IMR-90 (cell line): ENCODE measurements around the gene ZKSCAN1. TPM values are rescaled to one million over a fixed set of nuclear protein-coding genes. Genes with fewer than 3 reads are reported as not detected.

Experiments
- ATAC-seq: fragments of 200-7000 bp; cut with Tn5 transposase; 2 replicates; pipeline ENCODE4 v1.9.1; 2020; ENCODE audit warnings: low read depth, mild to moderate bottlenecking, moderate library complexity
- BruUV-seq: library from RNA; stranded (reverse); fragments of 400-500 nt; replicated peaks from 2 replicates; lab custom pipeline; 2021; lab: Mats Ljungman, UMichigan
- CTCF ChIA-PET: fragments of 300-600 bp; formaldehyde crosslinking; extraction: SDS; loops from one replicate; lab custom pipeline; 2021; ENCODE audit warnings: antibody characterized with exemption; lab: Yijun Ruan, JAX
- POLR2A ChIA-PET: fragments of 300-600 bp; sonication (Branson Sonifier 250); formaldehyde crosslinking; loops from one replicate; lab custom pipeline; 2022; ENCODE audit warnings: antibody characterized with exemption; ENCODE audit not compliant: unreplicated experiment; lab: Charles Lee
- DNase-seq: peaks from one replicate; pipeline ENCODE4 v3.0.0; 2013
- H2AFZ ChIP-seq: replicated peaks from 2 replicates; pipeline ENCODE3; 2013; ENCODE audit warnings: low read length, mild to moderate bottlenecking; ENCODE audit not compliant: poor library complexity
- H2AK5ac ChIP-seq: 2 replicates; pipeline ENCODE4 v1.6.1; 2013; ENCODE audit warnings: low read depth, low read length, inconsistent platforms
- H2AK9ac ChIP-seq: replicated peaks from 2 replicates; pipeline ENCODE3; 2013; ENCODE audit warnings: mild to moderate bottlenecking, low read depth, low read length, moderate library complexity; ENCODE audit not compliant: poor library complexity
- H2BK120ac ChIP-seq: 2 replicates; pipeline ENCODE4 v1.6.1; 2013; ENCODE audit warnings: low read depth, low read length, inconsistent platforms
- H2BK15ac ChIP-seq: 3 replicates; pipeline ENCODE4 v1.6.1; 2013; ENCODE audit warnings: low read depth, low read length, inconsistent platforms
- H2BK20ac ChIP-seq: 2 replicates; pipeline ENCODE4 v1.6.1; 2013; ENCODE audit warnings: low read depth, mild to moderate bottlenecking, inconsistent platforms, low read length, moderate library complexity
- H2BK5ac ChIP-seq: 2 replicates; pipeline ENCODE4 v1.6.1; 2013; ENCODE audit warnings: mild to moderate bottlenecking, low read depth, low read length, inconsistent platforms; ENCODE audit not compliant: poor library complexity, severe bottlenecking
- H3K14ac ChIP-seq: replicated peaks from 2 replicates; pipeline ENCODE4 v1.6.1; 2013; ENCODE audit warnings: low read depth, low read length, inconsistent platforms
- H3K18ac ChIP-seq: 2 replicates; pipeline ENCODE4 v1.6.1; 2013; ENCODE audit warnings: low read depth, low read length, control low read depth
- H3K23ac ChIP-seq: 2 replicates; pipeline ENCODE4 v1.6.1; 2013; ENCODE audit warnings: low read depth, low read length, inconsistent platforms
- H3K27ac ChIP-seq: 2 replicates; pipeline ENCODE4 v1.5.1; 2013; ENCODE audit warnings: mild to moderate bottlenecking, control low read depth, low read length; ENCODE audit not compliant: insufficient read depth
- H3K27me3 ChIP-seq: 2 replicates; pipeline ENCODE4 v1.6.1; 2013; ENCODE audit warnings: low read length; ENCODE audit not compliant: control insufficient read depth, insufficient read depth
- H3K36me3 ChIP-seq: 2 replicates; pipeline ENCODE4 v1.6.1; 2013; ENCODE audit warnings: low read length, mixed read lengths; ENCODE audit not compliant: control insufficient read depth, insufficient read depth
- H3K4ac ChIP-seq: 2 replicates; pipeline ENCODE4 v1.6.1; 2013; ENCODE audit warnings: low read depth, low read length, inconsistent platforms
- H3K4me1 ChIP-seq: 2 replicates; pipeline ENCODE4 v1.6.1; 2013; ENCODE audit warnings: low read length, mixed read lengths; ENCODE audit not compliant: control insufficient read depth, insufficient read depth
- H3K4me2 ChIP-seq: 2 replicates; pipeline ENCODE4 v1.6.1; 2013; ENCODE audit warnings: low read depth, mild to moderate bottlenecking, control low read depth, low read length, moderate library complexity
- H3K4me3 ChIP-seq: 2 replicates; pipeline ENCODE4 v1.5.1; 2013; ENCODE audit warnings: low read depth, mild to moderate bottlenecking, control low read depth, low read length, moderate library complexity; ENCODE audit not compliant: insufficient read depth
- H3K56ac ChIP-seq: 2 replicates; pipeline ENCODE4 v1.6.1; 2013; ENCODE audit warnings: low read length, inconsistent platforms; ENCODE audit not compliant: insufficient read depth; ENCODE audit errors: extremely low read depth
- H3K79me1 ChIP-seq, 2 experiments: 2 replicates each; pipeline ENCODE4 v1.6.1; 2013; ENCODE audit warnings: low read length in 2 of 2, inconsistent platforms in 1 of 2, low read depth in 1 of 2
- H3K9ac ChIP-seq: 2 replicates; pipeline ENCODE4 v1.6.1; 2013; ENCODE audit warnings: low read depth, low read length, control low read depth
- H3K9me1 ChIP-seq: 2 replicates; pipeline ENCODE4 v1.6.1; 2013; ENCODE audit warnings: low read length, inconsistent platforms; ENCODE audit not compliant: insufficient read depth
- H3K9me3 ChIP-seq: 2 replicates; pipeline ENCODE4 v1.6.1; 2013; ENCODE audit warnings: low read length; ENCODE audit not compliant: control insufficient read depth, insufficient read depth
- H4K20me1 ChIP-seq: 2 replicates; pipeline ENCODE4 v1.6.1; 2013; ENCODE audit warnings: low read length, inconsistent platforms; ENCODE audit not compliant: insufficient read depth
- H4K5ac ChIP-seq: 2 replicates; pipeline ENCODE4 v1.6.1; 2013; ENCODE audit warnings: mild to moderate bottlenecking, low read depth, low read length, control low read depth
- H4K8ac ChIP-seq, 2 experiments: 2 replicates each; pipeline ENCODE4 v1.6.1; 2013; ENCODE audit warnings: low read depth in 2 of 2, low read length in 2 of 2, control low read depth in 1 of 2, inconsistent platforms in 1 of 2
- H4K91ac ChIP-seq: 2 replicates; pipeline ENCODE4 v1.6.1; 2013; ENCODE audit warnings: low read depth, low read length, inconsistent platforms; ENCODE audit not compliant: insufficient read depth
- CEBPB ChIP-seq: IDR thresholded peaks from 2 replicates; pipeline ENCODE4 v1.6.1; 2012; ENCODE audit warnings: low read depth, low read length, improper control_type of control experiment
- CHD1 ChIP-seq: IDR thresholded peaks from 2 replicates; pipeline ENCODE4 v1.6.1; 2012; ENCODE audit warnings: low read depth, low read length, improper control_type of control experiment
- CTCF ChIP-seq: conservative IDR thresholded peaks from 2 replicates; pipeline ENCODE4 v1.5.1; 2012; ENCODE audit warnings: mild to moderate bottlenecking, low read depth, low read length, improper control_type of control experiment
- ELK1 ChIP-seq: fragments of 150-350 bp; IDR thresholded peaks from 2 replicates; pipeline ENCODE4 v1.6.1; 2016; ENCODE audit warnings: low read depth, mild to moderate bottlenecking, low read length, moderate library complexity, borderline replicate concordance
- FOS ChIP-seq: fragments of 150-350 bp; IDR thresholded peaks from 2 replicates; pipeline ENCODE4 v1.6.1; 2016; ENCODE audit warnings: low read depth, low read length
- MAFK ChIP-seq: IDR thresholded peaks from 2 replicates; pipeline ENCODE4 v1.6.1; 2012; ENCODE audit warnings: low read depth, low read length, improper control_type of control experiment
- NFE2L2 ChIP-seq: fragments of 150-350 bp; IDR thresholded peaks from 2 replicates; pipeline ENCODE4 v1.6.1; 2016; ENCODE audit warnings: low read depth, mild to moderate bottlenecking, low read length
- RCOR1 ChIP-seq: IDR thresholded peaks from 2 replicates; pipeline ENCODE4 v1.6.1; 2012; ENCODE audit warnings: mild to moderate bottlenecking, low read length, improper control_type of control experiment; ENCODE audit not compliant: insufficient replicate concordance
- RFX5 ChIP-seq: IDR thresholded peaks from 2 replicates; pipeline ENCODE4 v1.8.0; 2012; ENCODE audit warnings: low read depth, mild to moderate bottlenecking, low read length, moderate library complexity
- USF2 ChIP-seq: fragments of 150-350 bp; IDR thresholded peaks from 2 replicates; pipeline ENCODE4 v1.6.1; 2017; ENCODE audit warnings: mild to moderate bottlenecking, antibody characterized with exemption, low read length, low read depth
- WGBS, 2 experiments: methylation state at CpG; one replicate each; pipeline versions ENCODE4 v1.1.5 to v1.1.7; 2013; ENCODE audit warnings: missing lambda C conversion rate in 2 of 2; ENCODE audit not compliant: insufficient read length in 1 of 2; ENCODE audit errors: extremely low coverage in 2 of 2; 5-methylcytosine and 5-hydroxymethylcytosine counted together
- dilution Hi-C: fragments of 300-500 bp; cut with HindIII; formaldehyde crosslinking; loops from one replicate; pipeline ENCODE4 v1.14.3; 2018; ENCODE audit warnings: low sequenced_read_pairs; ENCODE audit not compliant: unreplicated experiment
- in situ Hi-C: fragments of 300-500 bp; cut with MboI; formaldehyde crosslinking; loops from 3 replicates; pipeline ENCODE4 v1.14.3; 2019; ENCODE audit warnings: low sequenced_read_pairs, inconsistent platforms, mixed read lengths
- intact Hi-C: fragments of 100-400 bp; cut with micrococcal nuclease; formaldehyde crosslinking; loops from 2 replicates; pipeline ENCODE4 v1.10.0; 2022
- polyA plus RNA-seq, 3 experiments: library from polyadenylated mRNA; depleted of rRNA; stranded (reverse); fragments of >200 nt; gene quantifications; 2 replicates each; pipeline ENCODE4 v1.2.3, GENCODE V29; 2012; ENCODE audit warnings: low replicate concordance in 1 of 3
- total RNA-seq: library from RNA; depleted of rRNA; stranded (reverse); fragments of >200 nt; gene quantifications from 2 replicates; pipeline ENCODE4 v1.2.3, GENCODE V29; 2012

The ZKSCAN1 gene
- total and polyA plus RNA-seq, 2 of the 4 experiments (the other 2 are of a cell fraction): 13.7 to 40.7 TPM

GRCh38 chr7:100034871-100035510 is 19.6 kb downstream of the ZKSCAN1 start (continued):
- TF ChIP-seq RFX5 (no peak), CHD1 (no peak), FOS (peak; percentile 80)

GRCh38 chr7:100035876-100036275 is 20.5 kb downstream of the ZKSCAN1 start:
- TF ChIP-seq USF2: no peak
- TF ChIP-seq CTCF: no peak
- TF ChIP-seq MAFK: no peak
- TF ChIP-seq RCOR1: no peak
- no peak for TF ChIP-seq NFE2L2
- no peak for TF ChIP-seq FOS
- no peak for TF ChIP-seq CHD1
- TF ChIP-seq CEBPB: no peak
- TF ChIP-seq ELK1: no peak
- Histone ChIP-seq H4K8ac (peak overlapping the region; percentile 50 to 81), H2BK120ac (peak overlapping the region; percentile 97), H3K9me1 (peaks cover 16% of the 10 kb centered on the region), H3K4me3 (no peak overlapping the region), H2BK5ac (peak overlapping the region; percentile 95), H4K20me1 (peaks cover 9% of the 10 kb centered on the region; the same call in 1 of the 2 replicates), H3K79me1 (peaks cover 32 to 67% of the 10 kb centered on the region in 2 experiments), H3K27ac (peak overlapping the region; percentile 92), H3K14ac (peak overlapping the region; percentile 92), H2AFZ (no peak overlapping the region), H2AK5ac (peak overlapping the region; percentile 81), H4K5ac (peak overlapping the region; percentile 93), H3K23ac (peak overlapping the region; percentile 14), H2AK9ac (no peak overlapping the region), H3K56ac (no peak overlapping the region), H2BK20ac (peak overlapping the region; percentile 59), H3K9ac (no peak overlapping the region), H3K4ac (peak overlapping the region; percentile 72), H3K4me1 (peaks cover 20% of the 10 kb centered on the region), H2BK15ac (peak overlapping the region; percentile 13; the same call in 2 of the 3 replicates), H3K4me2 (peak overlapping the region; percentile 39), H4K91ac (peak overlapping the region; percentile 78), H3K27me3 (no peaks in the 10 kb centered on the region), H3K36me3 (peaks cover 36% of the 10 kb centered on the region), H3K9me3 (peaks cover 13% of the 10 kb centered on the region), H3K18ac (peak overlapping the region; percentile 100)
- in situ Hi-C loops: no loop called here
- no CpG with 5 or more reads among the region's 6 CpGs for WGBS, 2 experiments
- ChIA-PET POLR2A (interaction anchor here (0.6 kb wide), 1 partner anchor 19 kb away, joined by 8 read pairs; no protein-coding TSS in a partner anchor), CTCF (no interaction called here)
- TSS peak; percentile 2 for BruUV-seq
- DNase-seq: peak; percentile 25
- dilution Hi-C loops: no loop called here
- intact Hi-C loops: loop anchor here (2.0 kb wide), 1 partner anchor 13 kb away; the partner anchor contains the start of gene ZSCAN21
- ATAC-seq: no peak
